Measurements from ENCODE around the gene ELAPOR1.

The ELAPOR1 gene

DNA sequence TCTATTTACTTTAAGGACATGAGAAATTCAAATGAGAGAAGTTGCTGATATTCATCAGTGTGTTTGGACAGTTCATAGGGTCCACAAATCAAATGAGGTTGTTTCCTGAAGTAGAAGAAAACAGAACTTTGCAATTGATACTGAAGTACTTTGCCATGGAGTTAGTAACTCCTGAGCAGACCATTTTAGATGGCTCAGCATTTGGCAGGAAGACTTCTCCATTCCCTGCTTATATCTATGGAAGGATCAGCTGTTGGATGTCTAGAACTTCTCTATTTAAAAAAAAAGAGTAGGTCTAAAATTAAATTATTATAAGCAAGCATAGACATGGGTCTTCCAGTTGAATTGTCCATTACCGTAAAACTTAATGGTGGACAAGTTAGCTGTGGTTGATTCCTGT lies 18.3 kb upstream of the ELAPOR1 start:
- no peak for DNase-seq

DNA sequence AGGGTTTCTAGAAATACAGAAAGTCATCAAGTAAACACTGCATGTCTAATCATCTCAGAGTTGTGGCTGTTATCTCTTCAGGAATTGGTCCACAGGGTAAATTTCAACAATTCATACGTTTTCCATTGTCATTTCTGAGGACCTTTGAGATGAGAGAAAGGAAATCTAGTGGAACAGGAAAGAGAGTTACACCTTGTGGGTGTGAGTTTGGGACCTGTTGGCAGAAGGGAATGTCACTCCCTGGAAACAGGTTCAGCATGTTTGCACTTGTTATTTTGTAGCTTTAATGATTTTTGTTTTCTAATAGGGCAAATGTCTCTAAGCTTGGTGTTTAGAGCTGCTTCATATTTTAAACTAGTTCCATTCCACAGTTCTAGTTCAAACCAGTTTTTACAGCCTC lies 17.8 kb upstream of the ELAPOR1 start:
- DNase-seq: no peak

DNA sequence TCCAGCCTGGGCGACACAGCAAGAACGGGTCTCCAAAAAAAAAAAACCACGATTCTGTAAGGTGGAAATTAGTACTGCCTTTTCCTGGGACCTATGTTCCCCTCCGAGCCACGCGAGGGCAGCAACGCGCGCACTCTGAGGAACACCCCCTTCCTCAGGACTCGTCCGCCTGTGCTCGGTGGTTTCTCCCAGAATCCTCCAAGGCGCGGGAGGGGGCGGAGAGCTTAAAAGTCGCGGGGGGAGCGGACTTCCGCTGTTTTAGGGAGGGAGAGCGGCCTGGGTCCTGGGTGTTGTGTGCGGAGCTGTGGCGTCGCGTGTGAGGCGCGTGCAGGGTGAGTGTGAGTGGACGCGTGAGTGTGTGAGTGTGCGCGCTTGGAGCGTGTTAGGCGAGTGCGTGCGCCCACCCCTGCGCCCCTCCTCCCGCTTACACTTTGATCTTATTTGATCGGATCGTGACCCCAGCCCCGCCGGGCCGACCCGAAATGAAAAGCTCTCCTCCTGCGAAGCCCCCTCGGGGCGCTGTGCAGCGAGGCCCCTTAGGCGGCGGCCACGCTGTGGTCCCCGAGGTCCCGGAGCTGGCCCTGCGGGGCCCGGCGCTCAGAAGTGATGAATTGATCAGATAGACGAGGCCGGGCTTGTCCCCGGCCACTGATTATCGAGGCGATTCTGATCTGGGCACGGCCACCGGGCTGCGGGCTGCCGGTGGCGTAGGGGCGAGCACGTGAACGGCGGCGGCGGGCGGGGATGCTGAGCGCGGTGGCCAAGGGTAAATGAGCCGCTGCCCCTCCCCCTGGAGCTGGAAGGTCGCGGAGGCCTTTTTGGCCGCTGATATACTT lies 13.8 kb upstream of the ELAPOR1 start:
- peak; percentile 97 to 98 for DNase-seq

DNA sequence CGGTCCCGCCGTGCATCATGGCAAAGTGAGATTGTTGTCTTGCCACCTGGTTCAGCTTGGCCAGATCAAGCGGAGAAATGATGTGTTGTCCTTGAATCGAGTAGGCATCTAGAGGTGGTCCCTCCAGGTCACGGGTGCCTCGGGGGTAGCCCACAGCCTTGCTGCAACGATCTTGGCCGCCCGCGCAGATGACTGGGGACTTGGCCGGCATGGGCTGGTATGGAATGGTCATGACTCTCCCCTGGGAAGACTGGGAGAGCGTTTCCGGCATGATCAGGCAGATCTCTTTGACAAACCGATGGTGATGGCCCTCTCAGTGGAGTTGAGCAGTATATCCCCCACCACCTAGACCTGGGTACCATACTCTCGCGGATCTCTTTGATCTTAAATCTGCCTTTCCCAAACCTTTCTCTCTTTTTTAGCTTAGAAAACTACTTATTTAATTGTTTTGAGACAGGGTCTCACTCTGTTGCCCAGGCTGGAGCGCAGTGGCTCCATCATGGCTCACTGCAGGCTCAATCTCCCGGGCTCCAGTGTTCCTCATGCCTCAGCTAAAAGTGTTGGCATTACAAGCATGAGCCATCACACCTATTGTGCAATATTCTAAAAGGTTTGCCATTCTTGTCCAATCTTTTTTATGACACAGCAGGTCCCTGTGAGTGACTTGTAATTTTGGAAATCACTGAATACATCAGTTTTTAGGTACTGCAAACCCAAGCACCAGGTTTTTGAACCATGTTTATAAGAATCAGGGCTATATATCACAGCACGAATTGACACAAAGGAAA lies 9.4 kb upstream of the ELAPOR1 start:
- DNase-seq: no peak

DNA sequence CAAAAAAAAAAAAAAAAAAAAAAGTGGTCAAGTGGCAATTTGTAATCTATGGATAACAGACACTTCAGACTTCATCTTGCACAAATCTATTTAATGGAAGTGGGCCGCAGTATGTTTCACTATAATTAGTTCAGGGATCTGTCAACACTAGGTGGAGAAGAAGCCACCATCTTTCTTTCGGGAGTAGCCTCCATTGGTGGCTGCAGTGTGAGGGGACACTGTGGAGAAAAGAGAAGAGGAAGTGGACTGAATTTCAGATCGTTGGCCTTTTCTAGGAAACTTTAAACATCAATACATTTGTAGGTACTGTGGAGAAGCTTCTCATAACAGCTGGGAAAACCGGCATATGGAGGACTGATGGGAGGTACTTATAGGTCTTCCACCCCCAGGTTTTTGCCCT lies 8.0 kb upstream of the ELAPOR1 start:
- no peak for DNase-seq

DNA sequence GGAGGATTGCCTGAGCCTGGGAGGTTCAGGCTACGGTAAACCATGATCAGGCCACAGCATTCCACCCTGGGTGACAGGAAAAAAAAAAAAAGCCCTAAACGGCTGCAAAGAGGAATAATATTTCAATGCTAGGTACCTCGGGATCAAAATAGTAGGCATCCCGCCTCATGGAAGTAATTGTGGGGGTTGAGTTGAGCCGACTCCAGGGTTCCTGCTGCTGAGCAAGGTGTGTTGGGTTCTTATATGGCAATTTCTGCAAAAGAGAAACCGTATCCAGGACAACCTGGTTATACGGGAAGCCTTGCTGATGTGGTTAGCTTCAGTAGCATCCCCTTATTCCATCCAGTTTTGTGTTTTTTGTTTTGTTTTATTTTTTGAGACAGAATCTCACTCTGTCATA lies 6.1 kb upstream of the ELAPOR1 start:
- DNase-seq: no peak

DNA sequence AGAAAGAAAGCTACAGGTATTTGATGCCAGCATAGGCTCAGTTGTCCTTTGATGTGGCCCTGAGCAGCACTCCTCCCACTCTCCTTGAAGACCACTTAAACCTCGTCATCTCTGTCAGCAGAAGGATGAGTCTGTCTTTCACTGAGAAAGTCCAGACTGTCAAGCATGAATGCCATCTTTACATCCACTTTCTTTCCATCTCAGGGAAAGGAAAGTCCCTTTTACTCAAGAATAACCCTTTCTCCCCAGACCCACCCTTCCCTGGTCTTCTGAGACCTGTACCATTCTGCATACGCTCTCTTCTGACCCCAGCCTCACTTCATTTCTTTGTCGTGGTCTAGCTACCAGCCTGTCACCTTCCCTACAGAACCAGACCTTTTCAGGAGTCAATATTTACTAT lies 4.0 kb upstream of the ELAPOR1 start:
- DNase-seq: no peak

DNA sequence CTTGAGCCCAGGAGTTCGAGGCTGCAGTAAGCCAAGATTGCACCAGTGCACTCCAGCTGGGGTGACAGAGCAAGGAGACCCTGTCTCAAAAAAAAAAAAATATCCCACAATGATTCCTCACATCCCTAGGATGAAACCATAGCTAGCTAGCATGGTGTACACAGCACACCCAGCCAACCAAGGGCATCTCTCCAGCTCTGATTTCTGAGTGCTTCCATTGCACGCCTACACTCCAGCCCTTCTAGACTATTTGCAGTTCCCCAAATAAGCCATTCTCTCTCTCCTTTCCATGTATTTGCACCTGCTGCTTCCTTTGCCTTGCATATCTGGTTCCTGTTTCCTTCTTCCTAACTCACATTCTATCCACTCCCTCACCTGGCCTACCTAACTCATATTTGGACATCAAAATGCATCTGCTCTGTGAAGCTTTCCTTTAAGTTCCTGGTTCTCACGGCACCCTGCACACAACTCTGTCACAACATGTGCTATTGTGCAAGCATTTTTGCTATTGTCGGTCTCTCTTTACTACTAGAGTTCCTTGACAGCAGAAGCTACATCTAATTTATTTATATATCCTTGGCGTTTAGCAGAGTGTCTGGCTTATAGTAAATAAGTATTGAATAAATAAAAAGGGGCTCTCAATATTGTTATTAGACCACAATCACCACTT lies 2.4 kb upstream of the ELAPOR1 start:
- no peak for DNase-seq

DNA sequence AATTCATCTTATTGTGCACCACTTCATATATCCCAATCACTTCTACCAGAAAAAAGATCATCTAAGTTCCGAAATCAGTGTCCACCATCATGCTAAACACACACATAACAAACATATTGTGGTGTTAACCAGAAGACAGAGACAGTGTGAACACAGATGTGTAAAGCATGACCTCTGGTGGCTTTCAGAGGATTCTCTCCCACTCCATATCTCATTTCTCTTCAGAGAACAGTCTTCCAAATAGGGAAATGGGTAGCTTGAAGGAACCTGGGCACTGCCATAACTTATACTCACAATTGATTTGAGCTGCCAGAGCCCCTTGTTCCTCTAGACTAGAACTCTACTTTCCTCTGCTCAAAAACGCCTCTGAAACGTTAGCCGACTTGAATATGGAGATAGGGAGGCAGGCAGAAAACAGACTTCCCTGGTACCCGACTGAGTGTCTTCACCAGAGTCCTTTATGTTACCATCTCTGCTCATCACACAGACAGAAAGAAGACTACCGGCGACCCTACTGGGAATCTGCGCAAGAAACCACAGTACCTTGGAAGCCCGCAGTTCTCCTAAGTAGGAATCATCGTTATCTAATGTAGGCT lies 1.8 kb upstream of the ELAPOR1 start:
- no peak for DNase-seq

DNA sequence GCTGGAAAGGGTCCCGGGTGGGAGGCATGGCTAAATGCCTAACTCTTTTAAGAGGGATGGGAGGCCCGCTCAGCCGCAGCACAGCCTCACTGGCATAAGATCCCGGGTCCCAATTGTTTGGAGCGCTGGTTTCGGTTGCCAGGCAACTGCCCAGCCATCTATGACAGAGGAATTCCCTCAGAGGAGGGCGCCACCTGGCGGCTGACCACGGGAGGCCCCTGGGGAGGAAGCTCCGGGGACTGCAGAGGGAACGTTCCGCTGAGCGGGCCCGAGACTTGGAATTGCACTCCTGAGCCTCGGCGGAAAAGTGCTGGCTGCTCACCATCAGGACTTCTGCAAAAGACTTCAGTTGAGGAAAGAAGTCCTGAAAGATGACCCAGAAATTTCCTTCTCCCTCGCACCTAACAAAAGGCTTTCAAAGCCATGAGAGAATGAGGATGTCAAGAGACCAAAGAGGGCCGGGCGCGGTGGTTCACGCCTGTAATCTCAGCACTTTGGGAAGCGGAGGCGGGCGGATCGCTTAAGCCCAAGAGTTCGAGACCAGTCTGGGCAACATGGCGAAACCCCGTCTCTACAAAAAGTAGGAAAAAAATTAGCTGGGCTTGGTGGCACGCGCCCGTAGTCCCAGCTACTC lies 1.1 kb upstream of the ELAPOR1 start:
- DNase-seq: peak; percentile 95 to 96

DNA sequence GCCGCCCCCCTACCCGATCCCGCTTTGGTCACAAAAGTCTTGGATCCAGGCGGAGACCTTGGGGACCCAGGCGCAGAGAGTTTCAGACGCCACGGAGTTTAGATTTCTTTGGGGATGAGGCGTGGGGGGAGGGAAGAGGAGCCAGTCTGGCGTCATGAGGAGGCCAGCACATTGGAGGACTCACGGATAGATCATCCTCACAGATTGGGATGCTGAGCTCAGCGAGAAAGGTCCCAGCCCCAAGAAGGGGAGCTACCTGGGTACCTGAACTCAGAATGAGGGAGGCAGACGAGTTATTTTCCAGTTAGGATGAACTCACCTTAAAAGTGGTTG lies 393 bp downstream of the ELAPOR1 start:
- DNase-seq: peak in 1 of 2 experiments; percentile 35

DNA sequence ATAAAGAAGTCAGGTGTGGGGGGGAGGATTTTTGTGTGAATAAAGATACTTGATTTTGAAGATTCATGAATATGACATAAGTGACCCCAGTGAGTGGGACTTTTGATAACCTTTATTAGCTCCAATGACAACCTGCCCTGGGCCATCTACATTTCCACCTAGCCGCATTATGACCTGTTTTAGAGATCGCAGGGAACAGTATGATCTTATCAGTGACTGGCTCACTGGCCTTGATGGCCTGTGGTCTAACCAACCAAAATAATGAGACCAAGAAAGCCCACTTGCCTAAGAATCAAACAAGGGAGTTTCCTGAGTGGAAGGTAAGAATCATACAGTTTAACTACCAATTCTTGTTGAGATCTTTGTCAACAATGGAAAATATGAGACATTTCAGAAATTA lies 1.8 kb downstream of the ELAPOR1 start:
- DNase-seq: peak in 1 of 2 experiments; percentile 34

DNA sequence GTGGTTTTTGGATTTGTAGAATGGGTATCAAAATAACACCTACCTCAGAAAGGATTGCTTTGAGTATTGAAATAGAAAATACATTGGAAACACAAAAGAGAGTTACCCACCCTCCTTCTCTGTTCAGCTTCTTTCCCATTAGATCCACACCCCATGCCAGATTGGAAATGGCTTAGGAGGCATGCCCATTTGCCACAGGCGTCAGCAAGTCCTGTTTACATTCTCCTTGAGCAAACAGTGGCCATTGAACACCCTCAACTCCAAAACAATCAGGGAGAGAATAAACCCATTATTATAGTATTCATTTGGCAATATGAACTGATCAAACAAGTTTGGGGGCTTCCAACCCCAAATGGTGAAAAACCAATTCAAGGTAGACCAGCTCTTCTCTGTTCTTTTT lies 2.4 kb downstream of the ELAPOR1 start:
- no peak for DNase-seq

DNA sequence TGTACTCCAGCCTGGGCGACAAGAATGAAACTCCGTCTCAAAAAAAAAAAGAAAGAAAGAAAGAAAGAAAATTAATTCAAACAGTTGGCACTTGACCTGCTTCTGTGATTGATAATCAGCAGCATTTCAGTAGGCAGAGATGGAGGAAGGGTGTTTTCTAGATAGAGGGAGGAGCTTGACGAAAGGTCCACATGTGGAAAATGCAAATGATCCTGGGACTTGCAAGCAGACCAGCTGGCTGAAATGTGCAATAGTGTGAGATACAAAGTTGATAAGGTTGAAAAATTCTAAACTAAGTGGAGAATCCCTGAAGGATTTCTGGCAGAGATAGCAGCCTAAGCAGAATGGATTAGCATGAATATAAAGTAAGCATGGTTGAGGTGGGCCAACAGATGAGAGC lies 4.2 kb downstream of the ELAPOR1 start:
- DNase-seq: no peak

DNA sequence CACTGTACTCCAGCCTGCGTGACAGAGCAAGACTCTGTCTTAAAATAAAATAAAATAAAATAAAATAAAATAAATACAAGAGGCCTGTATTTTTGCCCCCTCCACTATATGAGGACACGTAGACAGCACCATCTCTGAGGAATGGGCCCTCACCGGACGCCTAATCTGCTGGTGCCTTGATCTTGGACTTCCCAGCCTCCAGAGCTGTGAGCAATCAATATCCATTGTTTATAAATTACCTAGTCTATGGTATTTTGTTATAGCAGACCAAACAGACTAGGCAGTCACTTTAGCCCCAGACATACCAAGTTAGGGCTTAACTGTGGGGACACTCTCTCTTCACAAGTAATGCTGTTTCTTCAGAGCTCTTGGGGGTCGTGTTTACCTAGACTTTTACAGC lies 6.4 kb downstream of the ELAPOR1 start:
- no peak for DNase-seq

DNA sequence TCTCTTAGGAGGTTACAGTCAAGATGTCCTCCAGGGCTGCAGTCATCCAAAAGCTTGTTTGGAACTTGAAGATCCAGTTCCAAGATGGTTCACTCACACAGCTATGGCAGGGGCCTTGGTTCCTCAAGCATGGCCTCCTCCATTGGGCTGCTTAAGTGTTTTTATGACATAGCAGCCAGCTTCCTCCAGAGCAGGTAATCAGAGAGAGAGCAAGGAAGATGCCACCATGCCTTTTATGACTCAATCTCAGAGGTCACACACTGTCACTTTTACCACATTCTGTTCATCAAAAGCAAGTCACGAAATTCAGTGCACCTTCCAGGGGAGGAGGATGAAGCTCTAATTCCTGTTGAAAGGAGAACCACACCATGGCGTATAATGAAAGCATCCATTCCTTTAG lies 17.1 kb downstream of the ELAPOR1 start:
- no peak for DNase-seq

DNA sequence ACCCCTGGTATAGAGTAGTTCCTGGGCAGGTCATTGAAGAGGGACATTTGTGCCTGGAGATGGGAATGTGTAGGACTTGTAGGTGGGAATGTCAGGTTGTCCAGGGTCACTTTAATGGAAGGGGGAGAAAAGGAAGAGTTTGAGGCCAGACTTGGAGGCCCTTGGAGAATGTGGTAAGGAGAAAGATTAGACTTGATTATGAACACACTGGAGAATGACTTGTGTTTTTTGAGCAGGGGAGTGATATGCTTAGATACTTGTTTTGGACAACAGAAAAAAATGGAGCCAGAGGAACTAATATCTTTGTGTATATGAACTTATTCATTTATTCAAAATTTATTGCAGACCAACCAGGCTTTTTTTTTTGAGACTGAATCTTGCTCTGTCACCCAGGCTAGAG lies 17.9 kb downstream of the ELAPOR1 start:
- DNase-seq: no peak

DNA sequence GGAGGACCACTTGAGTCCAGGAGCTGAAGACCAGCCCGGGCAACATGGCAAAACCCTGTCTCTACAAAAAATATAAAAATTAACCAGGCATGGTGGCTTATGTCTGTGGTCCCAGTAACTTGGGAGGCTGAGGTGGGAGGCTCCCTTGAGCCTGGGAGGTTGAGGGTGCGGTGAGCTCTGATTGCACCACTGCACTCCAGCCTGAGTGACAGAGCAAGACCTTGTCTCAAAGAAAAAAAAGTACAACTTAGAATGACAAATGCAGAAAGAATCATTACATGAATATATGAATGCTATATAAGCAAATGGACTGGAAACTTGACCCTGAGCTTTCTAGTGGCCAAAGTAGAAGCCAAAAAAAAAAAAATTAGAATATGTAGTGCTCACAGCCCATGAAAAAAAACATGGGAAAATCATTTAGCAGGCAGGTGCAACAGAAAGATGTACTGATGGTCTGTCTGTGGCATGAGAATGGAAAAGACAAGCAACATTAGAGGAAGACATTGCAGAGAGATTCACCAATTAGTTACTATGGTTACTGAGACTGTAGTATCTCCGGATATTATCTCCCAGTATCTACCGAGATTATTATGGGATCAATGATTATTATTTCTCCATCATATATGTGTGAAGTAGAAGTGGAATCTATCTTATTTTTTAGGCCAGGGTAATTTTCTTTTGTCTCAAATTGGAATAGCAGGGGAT lies 19.2 kb downstream of the ELAPOR1 start:
- DNase-seq: no peak

DNA sequence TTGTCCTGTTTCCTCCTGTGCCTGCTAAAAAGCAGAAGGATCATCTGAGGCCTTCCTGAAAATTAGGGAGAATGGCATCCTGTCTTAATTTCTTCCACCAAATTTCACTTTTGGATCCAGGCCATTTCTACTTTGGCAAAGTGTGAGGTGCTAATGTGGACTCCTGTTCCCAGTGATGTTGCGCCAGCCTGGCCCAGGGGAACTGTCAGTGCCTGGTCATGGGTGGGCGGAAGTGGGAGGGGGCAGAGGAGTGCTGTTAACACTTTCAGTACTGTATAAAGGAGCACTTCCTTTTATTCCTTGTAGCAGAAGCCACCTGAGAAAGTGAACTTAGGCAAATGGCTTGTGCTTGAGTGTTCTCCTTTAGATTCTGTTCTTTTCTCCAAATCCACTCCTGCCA lies 19.9 kb downstream of the ELAPOR1 start:
- DNase-seq: no peak

DNA sequence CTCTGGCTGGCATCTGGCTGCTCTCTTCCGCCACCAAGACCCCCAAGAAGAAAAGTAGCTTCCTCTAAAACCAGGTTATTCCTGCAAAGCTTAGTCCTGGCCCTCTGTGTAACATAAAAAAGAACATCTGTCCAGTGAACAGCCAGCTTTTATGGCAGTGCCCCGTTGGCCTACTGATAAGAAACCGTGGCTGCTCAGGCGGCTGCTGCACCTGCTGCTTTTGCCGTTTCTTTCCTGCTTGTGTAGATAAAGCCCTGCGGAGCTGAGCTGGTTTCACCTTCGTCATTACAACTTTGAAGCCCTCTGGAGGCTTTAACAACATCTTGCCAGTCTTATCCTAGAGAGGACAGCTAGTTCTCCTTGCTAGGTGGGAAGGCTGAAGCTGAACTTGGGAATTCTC lies 20.5 kb downstream of the ELAPOR1 start:
- DNase-seq: no peak

DNA sequence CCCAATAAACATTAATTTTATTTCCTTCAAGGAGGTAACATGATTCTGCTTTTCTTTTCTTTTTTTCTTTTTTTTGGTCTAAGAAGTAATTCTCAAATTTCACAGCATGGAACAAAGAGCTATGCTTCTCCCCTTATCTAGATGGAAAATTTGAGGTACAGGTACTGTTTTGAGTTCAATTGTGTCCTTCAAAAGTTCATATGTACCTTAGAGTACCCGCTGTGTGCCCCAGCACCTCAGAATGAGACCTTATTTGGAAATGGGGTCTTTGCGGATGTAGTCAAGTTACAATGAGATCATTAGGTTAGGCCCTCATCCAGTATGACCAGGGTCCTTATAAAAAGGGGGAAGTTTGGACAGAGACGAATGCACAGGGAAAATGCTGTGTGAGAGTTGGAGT lies 22.0 kb downstream of the ELAPOR1 start:
- no peak for DNase-seq

DNA sequence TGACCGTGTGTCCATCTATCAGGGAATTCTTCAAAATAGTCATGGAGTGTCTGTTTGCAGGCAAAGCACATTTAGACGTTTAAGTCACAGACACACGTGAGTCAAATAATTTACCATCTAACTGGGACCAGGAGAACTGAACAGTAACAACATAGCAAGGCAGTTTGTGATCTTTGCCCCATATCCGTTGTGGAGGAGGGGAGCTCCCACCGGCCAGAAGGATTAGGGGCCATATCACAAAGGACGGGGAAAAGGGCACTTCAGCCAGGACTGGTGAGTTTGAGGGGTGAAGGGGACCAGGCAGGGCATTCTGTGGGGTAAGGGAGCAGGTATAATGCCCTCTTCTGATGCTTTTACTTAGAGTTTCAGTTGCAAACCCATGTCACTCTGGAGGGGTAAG lies 22.9 kb downstream of the ELAPOR1 start:
- no peak for DNase-seq

Data from activated CD4-positive, alpha-beta T cell treated with anti-CD3 and anti-CD28 coated beads, Interleukin-2, amount 50 U/mL, for 48 hours (primary cell).